ENCODE results near the gene ZNF148.

Gene ZNF148

DNA sequence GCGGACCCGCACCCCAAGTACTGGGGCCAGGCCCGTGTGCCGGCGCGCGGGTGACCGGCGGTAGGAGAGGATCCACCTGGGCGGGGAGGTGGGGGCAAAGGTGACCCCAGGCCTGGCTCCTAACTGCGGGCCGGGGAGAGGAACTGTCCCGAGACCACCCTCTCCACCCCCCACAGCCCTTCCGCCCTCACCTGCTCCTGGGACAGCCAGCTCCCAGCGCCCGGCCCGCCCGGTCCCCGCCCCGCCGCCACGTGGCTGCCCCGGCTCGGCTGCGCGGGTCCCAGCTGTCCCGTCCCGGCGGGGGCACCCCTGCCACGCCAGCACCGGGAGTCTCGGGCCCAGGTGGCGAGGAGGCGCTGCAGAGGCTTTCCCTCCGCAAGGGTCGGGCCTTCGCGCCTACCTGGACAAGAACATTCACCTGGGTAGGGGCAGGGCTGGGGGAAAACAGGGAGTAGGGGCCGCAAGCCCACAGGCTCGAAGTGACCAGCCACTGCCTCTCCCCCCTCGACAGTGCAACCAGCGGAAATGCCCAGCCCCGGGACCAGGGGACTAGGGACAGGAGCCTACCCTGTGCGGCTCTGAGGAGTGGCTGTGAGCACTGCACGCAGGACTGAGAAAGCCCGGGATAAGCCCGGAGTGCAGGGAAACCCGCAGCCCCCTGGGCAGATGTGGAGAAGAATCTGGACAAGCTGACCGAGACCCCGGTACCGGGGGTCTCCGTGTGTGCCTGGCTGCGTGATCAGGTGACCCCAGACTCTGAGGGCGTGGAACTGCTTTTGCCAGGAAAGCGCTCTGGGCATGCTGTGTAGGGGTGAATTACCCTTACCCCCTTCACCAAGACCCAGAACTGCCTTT lies 162.4 kb downstream of the ZNF148 start, which contains the start of gene SLC12A8:
Gene SLC12A8, minus strand, starts transcription at position 240 of the 855 bp plus-strand sequence. CDS start 1,399 bp downstream, outside the sequence.
- H3K4me2 ChIP-seq (ENCODE audit: insufficient read depth, low read length): no peak within 1 kb of the TSS
- H3K4me3 ChIP-seq (ENCODE audit: low read depth in 1 of 2, low read length in 2 of 2): no peak within 1 kb of the TSS
- H3K27ac ChIP-seq (ENCODE audit: low read length): no peak within 1 kb of the TSS
- H3K79me2 ChIP-seq (ENCODE audit: insufficient read depth, low read length): no peaks in the 10 kb centered on the region
- no peaks in the 10 kb centered on the region for H3K9me3 ChIP-seq (ENCODE audit: insufficient read depth, low read length, severe bottlenecking)
- H3K27me3 ChIP-seq (ENCODE audit: insufficient read depth, low read length, poor library complexity): no peaks in the 10 kb centered on the region
- DNase-seq: no peak
- H3K9ac ChIP-seq (ENCODE audit: low read depth, low read length): no peak within 1 kb of the TSS
- H3K36me3 ChIP-seq (ENCODE audit: insufficient read depth, low read length): no peaks in the 10 kb centered on the region
- peaks cover 14% of the 10 kb centered on the region for H3K4me1 ChIP-seq (ENCODE audit: insufficient read depth, low read length)
- no peak for ATAC-seq (ENCODE audit: insufficient read depth, low read depth)
- H4K20me1 ChIP-seq (ENCODE audit: insufficient read depth, low read length): no peaks in the 10 kb centered on the region
- TF ChIP-seq EZH2 (IDR thresholded peaks at IDR 0.05; ENCODE audit: borderline replicate concordance, low read depth, low read length, severe bottlenecking): no peak
- TF ChIP-seq, protein P1, sequence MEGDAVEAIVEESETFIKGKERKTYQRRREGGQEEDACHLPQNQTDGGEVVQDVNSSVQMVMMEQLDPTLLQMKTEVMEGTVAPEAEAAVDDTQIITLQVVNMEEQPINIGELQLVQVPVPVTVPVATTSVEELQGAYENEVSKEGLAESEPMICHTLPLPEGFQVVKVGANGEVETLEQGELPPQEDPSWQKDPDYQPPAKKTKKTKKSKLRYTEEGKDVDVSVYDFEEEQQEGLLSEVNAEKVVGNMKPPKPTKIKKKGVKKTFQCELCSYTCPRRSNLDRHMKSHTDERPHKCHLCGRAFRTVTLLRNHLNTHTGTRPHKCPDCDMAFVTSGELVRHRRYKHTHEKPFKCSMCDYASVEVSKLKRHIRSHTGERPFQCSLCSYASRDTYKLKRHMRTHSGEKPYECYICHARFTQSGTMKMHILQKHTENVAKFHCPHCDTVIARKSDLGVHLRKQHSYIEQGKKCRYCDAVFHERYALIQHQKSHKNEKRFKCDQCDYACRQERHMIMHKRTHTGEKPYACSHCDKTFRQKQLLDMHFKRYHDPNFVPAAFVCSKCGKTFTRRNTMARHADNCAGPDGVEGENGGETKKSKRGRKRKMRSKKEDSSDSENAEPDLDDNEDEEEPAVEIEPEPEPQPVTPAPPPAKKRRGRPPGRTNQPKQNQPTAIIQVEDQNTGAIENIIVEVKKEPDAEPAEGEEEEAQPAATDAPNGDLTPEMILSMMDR (IDR thresholded peaks at IDR 0.05; ENCODE audit: borderline replicate concordance, extremely low read depth, low read length, poor library complexity, severe bottlenecking): no peak
- no peak within 1 kb of the TSS for H2AFZ ChIP-seq (ENCODE audit: low read depth, low read length)

DNA sequence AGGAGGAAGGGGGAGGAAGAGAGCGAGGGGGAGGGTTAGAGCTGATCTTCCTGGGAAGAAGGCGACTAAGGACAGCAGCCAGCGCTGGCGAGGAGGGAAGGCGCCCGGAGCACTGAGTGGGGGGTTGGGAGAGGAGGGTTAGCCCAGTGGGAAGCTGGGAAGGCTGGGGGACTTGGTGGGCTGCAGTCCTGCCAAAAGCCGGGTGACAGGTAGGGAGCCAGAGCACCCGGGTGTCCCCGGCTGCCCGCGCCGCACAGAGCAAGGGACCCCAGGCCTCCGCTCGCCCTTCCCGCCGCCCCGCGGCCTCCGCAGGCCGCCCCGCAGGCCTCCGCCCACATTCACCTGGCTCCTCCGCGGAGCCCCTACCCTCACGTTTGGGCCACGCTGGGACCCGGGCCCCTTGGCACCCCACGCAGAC lies 163.0 kb downstream of the ZNF148 start:
- H3K9me3 ChIP-seq (ENCODE audit: insufficient read depth, low read length, severe bottlenecking): no peaks in the 10 kb centered on the region
- TF ChIP-seq, protein P1 (IDR thresholded peaks at IDR 0.05; ENCODE audit: borderline replicate concordance, extremely low read depth, low read length, poor library complexity, severe bottlenecking): no peak
- TF ChIP-seq EZH2 (IDR thresholded peaks at IDR 0.05; ENCODE audit: borderline replicate concordance, low read depth, low read length, severe bottlenecking): no peak
- H3K4me2 ChIP-seq (ENCODE audit: insufficient read depth, low read length): no peak overlapping the region
- peaks cover 14% of the 10 kb centered on the region for H3K4me1 ChIP-seq (ENCODE audit: insufficient read depth, low read length)
- H3K27ac ChIP-seq (ENCODE audit: low read length): no peak overlapping the region
- H3K27me3 ChIP-seq (ENCODE audit: insufficient read depth, low read length, poor library complexity): no peaks in the 10 kb centered on the region
- H2AFZ ChIP-seq (ENCODE audit: low read depth, low read length): no peak overlapping the region
- H4K20me1 ChIP-seq (ENCODE audit: insufficient read depth, low read length): no peaks in the 10 kb centered on the region
- H3K36me3 ChIP-seq (ENCODE audit: insufficient read depth, low read length): no peaks in the 10 kb centered on the region
- no peaks in the 10 kb centered on the region for H3K79me2 ChIP-seq (ENCODE audit: insufficient read depth, low read length)
- H3K4me3 ChIP-seq (ENCODE audit: low read depth in 1 of 2, low read length in 2 of 2): no peak overlapping the region
- ATAC-seq (ENCODE audit: insufficient read depth, low read depth): no peak
- no peak for DNase-seq
- H3K9ac ChIP-seq (ENCODE audit: low read depth, low read length): no peak overlapping the region

DNA sequence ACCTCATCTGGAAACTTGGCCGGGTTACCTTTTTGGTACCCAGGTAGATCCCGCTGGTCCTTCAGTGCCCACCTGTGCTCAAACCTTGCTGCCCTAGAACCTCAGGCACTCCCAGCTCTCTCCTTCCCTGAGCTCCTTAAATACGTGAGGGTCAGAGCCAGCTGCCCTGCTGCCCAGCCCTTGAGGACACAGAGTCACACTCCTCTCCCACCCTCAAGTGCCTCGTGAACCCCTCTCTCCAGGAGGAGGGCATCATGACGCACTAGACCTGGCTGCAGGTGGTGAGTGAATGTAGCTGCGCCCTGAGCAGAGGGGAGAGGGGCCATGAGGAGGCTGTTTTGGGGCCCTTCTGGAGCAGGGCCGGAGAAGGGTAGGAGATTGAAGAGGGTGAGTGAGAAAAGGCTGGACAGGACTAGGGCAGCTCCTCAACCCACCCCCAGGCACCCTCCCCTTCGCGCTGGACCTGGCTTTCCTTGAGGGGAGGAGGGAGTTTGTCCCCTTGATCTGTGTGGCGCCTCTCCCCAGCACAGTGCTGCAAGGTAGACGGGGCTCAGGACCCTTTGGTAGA lies 163.5 kb downstream of the ZNF148 start:
- no peak overlapping the region for H3K4me2 ChIP-seq (ENCODE audit: insufficient read depth, low read length)
- H3K27ac ChIP-seq (ENCODE audit: low read length): no peak overlapping the region
- no peaks in the 10 kb centered on the region for H3K79me2 ChIP-seq (ENCODE audit: insufficient read depth, low read length)
- peaks cover 14% of the 10 kb centered on the region for H3K4me1 ChIP-seq (ENCODE audit: insufficient read depth, low read length)
- DNase-seq (no peak), ATAC-seq (ENCODE audit: insufficient read depth, low read depth) (no peak)
- no peaks in the 10 kb centered on the region for H3K36me3 ChIP-seq (ENCODE audit: insufficient read depth, low read length)
- no peaks in the 10 kb centered on the region for H3K9me3 ChIP-seq (ENCODE audit: insufficient read depth, low read length, severe bottlenecking)
- no peaks in the 10 kb centered on the region for H3K27me3 ChIP-seq (ENCODE audit: insufficient read depth, low read length, poor library complexity)
- no peak overlapping the region for H3K9ac ChIP-seq (ENCODE audit: low read depth, low read length)
- no peak for TF ChIP-seq EZH2 (IDR thresholded peaks at IDR 0.05; ENCODE audit: borderline replicate concordance, low read depth, low read length, severe bottlenecking)
- TF ChIP-seq, protein P1 (IDR thresholded peaks at IDR 0.05; ENCODE audit: borderline replicate concordance, extremely low read depth, low read length, poor library complexity, severe bottlenecking): no peak
- H4K20me1 ChIP-seq (ENCODE audit: insufficient read depth, low read length): no peaks in the 10 kb centered on the region
- H2AFZ ChIP-seq (ENCODE audit: low read depth, low read length): no peak overlapping the region
- H3K4me3 ChIP-seq (ENCODE audit: low read depth in 1 of 2, low read length in 2 of 2): no peak overlapping the region
